Endothelial cell of umbilical vein (primary cell): ENCODE data around the gene RILPL2. TPM values are rescaled to one million over a fixed set of nuclear protein-coding genes. Genes with fewer than 3 reads are reported as not detected.

Experiments used
- BruUV-seq: library from RNA; stranded (reverse); fragments of 400-500 nt; replicated peaks from 2 replicates; lab custom pipeline; 2021; lab: Mats Ljungman, UMichigan
- CTCF ChIA-PET: fragments of 300-600, 350-600 bp; sonication (Branson Sonifier 250); formaldehyde crosslinking; loops from one replicate; lab custom pipeline; 2021; ENCODE audit warnings: antibody characterized with exemption, inconsistent platforms; lab: Charles Lee
- POLR2A ChIA-PET: fragments of 300-600, 350-600 bp; sonication (Branson Sonifier 250); formaldehyde crosslinking; loops from one replicate; lab custom pipeline; 2021; ENCODE audit warnings: antibody characterized with exemption, inconsistent platforms; lab: Charles Lee
- DNase-seq: peaks from one replicate; pipeline ENCODE4 v3.0.0-alpha.2; 2011; ENCODE audit warnings: low read depth, low spot score
- FAIRE-seq: peaks from 2 replicates; lab custom pipeline; 2011; peaks lifted over from hg19 to GRCh38; lab: Jason Lieb, UNC
- H2AFZ ChIP-seq: 2 replicates; pipeline ENCODE4 v1.6.0; 2012; ENCODE audit warnings: low read depth, low read length, control low read depth, inconsistent platforms
- H3K27ac ChIP-seq: 2 replicates; pipeline ENCODE4 v1.5.1; 2011; ENCODE audit warnings: low read depth, mild to moderate bottlenecking, control low read depth, low read length, moderate library complexity; ENCODE audit not compliant: insufficient read depth
- H3K27me3 ChIP-seq, 2 experiments: 2 replicates each; pipeline versions ENCODE4 v1.6.0 to v1.6.1; 2011; ENCODE audit warnings: low read length in 2 of 2, mixed read lengths in 1 of 2; ENCODE audit not compliant: control insufficient read depth in 2 of 2, insufficient read depth in 2 of 2
- H3K36me3 ChIP-seq, 2 experiments: 2 replicates in 1 of 2; 3 replicates in 1 of 2; pipeline ENCODE4 v1.5.1; 2011; ENCODE audit warnings: low read length in 2 of 2, mild to moderate bottlenecking in 1 of 2, moderate library complexity in 1 of 2; ENCODE audit not compliant: control insufficient read depth in 2 of 2, insufficient read depth in 2 of 2; ENCODE audit errors: extremely low read depth in 1 of 2
- H3K4me1 ChIP-seq: 3 replicates; pipeline ENCODE4 v1.5.1; 2011; ENCODE audit warnings: mild to moderate bottlenecking, low read length; ENCODE audit not compliant: control insufficient read depth, insufficient read depth; ENCODE audit errors: extremely low read depth
- H3K4me2 ChIP-seq: 2 replicates; pipeline ENCODE4 v1.6.1; 2011; ENCODE audit warnings: low read length, control low read depth, mixed read lengths; ENCODE audit not compliant: insufficient read depth
- H3K4me3 ChIP-seq, 3 experiments: fragments of 200-600 bp in 1 of 3; sonication (generic), shearing (Covaris generic) in 1 of 3; replicated peaks in 1 of 3; 2 replicates each; pipeline ENCODE4 v1.5.1; 2011 to 2016; ENCODE audit warnings: control low read depth in 3 of 3, low read length in 3 of 3, mild to moderate bottlenecking in 2 of 3, inconsistent platforms in 1 of 3, low read depth in 1 of 3, moderate library complexity in 1 of 3; ENCODE audit not compliant: insufficient read depth in 1 of 3
- H3K79me2 ChIP-seq: 2 replicates; pipeline ENCODE4 v1.6.0; 2012; ENCODE audit warnings: low read length, inconsistent platforms; ENCODE audit not compliant: control insufficient read depth, insufficient read depth
- H3K9ac ChIP-seq: replicated peaks from 2 replicates; pipeline ENCODE3; 2011; ENCODE audit warnings: low read length, control low read depth; ENCODE audit not compliant: insufficient read depth; ENCODE audit errors: extremely low read depth
- H3K9me1 ChIP-seq: replicated peaks from 3 replicates; pipeline ENCODE4 v1.6.0; 2011; ENCODE audit warnings: mild to moderate bottlenecking, low read length; ENCODE audit not compliant: control insufficient read depth, insufficient read depth; ENCODE audit errors: extremely low read depth
- H3K9me3 ChIP-seq: replicated peaks from 2 replicates; pipeline ENCODE4 v1.5.1; 2012; ENCODE audit warnings: low read length, inconsistent platforms; ENCODE audit not compliant: control insufficient read depth, insufficient read depth
- H4K20me1 ChIP-seq: replicated peaks from 2 replicates; pipeline ENCODE3; 2011; ENCODE audit warnings: mild to moderate bottlenecking, low read length; ENCODE audit not compliant: control insufficient read depth, insufficient read depth; ENCODE audit errors: extremely low read depth
- CTCF ChIP-seq, 2 donors: IDR thresholded peaks; 1 replicate in 1 of 2; 2 replicates in 1 of 2; pipeline ENCODE4 v1.5.1; 2011; ENCODE audit warnings: low read length in 2 of 2, mild to moderate bottlenecking in 2 of 2, moderate library complexity in 2 of 2, control low read depth in 1 of 2, inconsistent platforms in 1 of 2, low read depth in 1 of 2; ENCODE audit not compliant: insufficient read depth in 1 of 2; ENCODE audit errors: extremely low read depth in 1 of 2
- EZH2 ChIP-seq: IDR thresholded peaks from 2 replicates; pipeline ENCODE4 v1.6.1; 2012; ENCODE audit warnings: borderline replicate concordance, low read depth, mild to moderate bottlenecking, moderate library complexity, low read length, inconsistent platforms; ENCODE audit not compliant: severe bottlenecking
- FOS ChIP-seq: IDR thresholded peaks from 2 replicates; pipeline ENCODE4 v1.6.1; 2011; ENCODE audit warnings: mild to moderate bottlenecking, low read length, moderate library complexity, borderline replicate concordance; ENCODE audit not compliant: insufficient read depth
- GATA2 ChIP-seq: IDR thresholded peaks from 2 replicates; pipeline ENCODE4 v1.7.0; 2011; ENCODE audit warnings: low read depth, mild to moderate bottlenecking, moderate library complexity, mixed read lengths, low read length; ENCODE audit not compliant: insufficient read length, insufficient read depth
- JUN ChIP-seq: IDR thresholded peaks from 2 replicates; pipeline ENCODE4 v1.6.1; 2011; ENCODE audit warnings: borderline replicate concordance, low read depth; ENCODE audit not compliant: insufficient read length, insufficient read depth
- MAX ChIP-seq: IDR thresholded peaks from 2 replicates; pipeline ENCODE4 v1.6.1; 2011; ENCODE audit not compliant: insufficient read depth, insufficient read length
- MYC ChIP-seq: IDR thresholded peaks from one replicate; pipeline ENCODE4 v1.6.1; 2011; ENCODE audit warnings: mild to moderate bottlenecking, low read depth, low read length
- POLR2A ChIP-seq: IDR thresholded peaks from 2 replicates; pipeline ENCODE4 v1.6.1; 2012; ENCODE audit warnings: low read depth, mild to moderate bottlenecking, control low read depth, low read length
- POLR2AphosphoS5 ChIP-seq: IDR thresholded peaks from 2 replicates; pipeline ENCODE4 v1.6.1; 2012; ENCODE audit warnings: low read depth, mild to moderate bottlenecking, control low read depth, low read length, moderate library complexity; ENCODE audit not compliant: insufficient read depth
- dilution Hi-C: fragments of 300-500 bp; cut with MboI; formaldehyde crosslinking; loops from one replicate; pipeline ENCODE4 v1.15.0; 2019; ENCODE audit warnings: low sequenced_read_pairs; ENCODE audit not compliant: extremely low pct_ligation_motif_present
- intact Hi-C: fragments of 100-400 bp; cut with micrococcal nuclease; formaldehyde crosslinking; loops from one replicate; pipeline ENCODE4 v1.10.0; 2022
- polyA plus RNA-seq, 4 experiments: library from polyadenylated mRNA; depleted of rRNA in 3 of 4; stranded (reverse) in 3 of 4; unstranded in 1 of 4; fragments of >200 nt; gene quantifications; 2 replicates each; pipeline versions ENCODE4 v1.2.1 to v1.2.3, GENCODE V29; 2011 to 2012; ENCODE audit warnings: missing spikeins in 1 of 4
- total RNA-seq: library from RNA; stranded (reverse); gene quantifications from 2 replicates; pipeline ENCODE4 v1.2.3, GENCODE V29; 2021

RILPL2 gene
- total and polyA plus RNA-seq, 2 donors (not counting 3 experiments of a cell fraction or from before 2014, with no cell fraction given), result 3.3 to 4.6 TPM

GRCh38 chr12:123478762-123479161 lies 42.3 kb upstream of the RILPL2 start:
- H3K4me2 ChIP-seq, result peak overlapping the region; percentile 8
- intact Hi-C loops (loop anchor here (1.0 to 5.0 kb wide), 5 partner anchors 20 to 106 kb away; partner anchors contain the start of genes RILPL1, RILPL2, SNRNP35 and TMED2), dilution Hi-C loops (no loop called here)
- H3K4me1 ChIP-seq, result peaks cover 20% of the 10 kb centered on the region
- H3K27ac ChIP-seq, result peak overlapping the region; percentile 83
- POLR2A ChIA-PET, result no interaction called here
- no peaks in the 10 kb centered on the region for H3K27me3 ChIP-seq
- H3K9me1 ChIP-seq, result no peaks in the 10 kb centered on the region
- no peak overlapping the region for H3K4me3 ChIP-seq
- peaks cover 0 to 9% of the 10 kb centered on the region in 2 experiments for H3K36me3 ChIP-seq
- peak; percentile 94 for DNase-seq
- no peaks in the 10 kb centered on the region for H3K9me3 ChIP-seq
- BruUV-seq, result no TSS peak
- H4K20me1 ChIP-seq, result no peaks in the 10 kb centered on the region
- no peak overlapping the region for H2AFZ ChIP-seq
- TF ChIP-seq POLR2A (no peak), MYC (peak; percentile 70), JUN (peak; percentile 70), MAX (peak; percentile 57), CTCF (IDR thresholded peaks at IDR 0.05; ENCODE audit: extremely low read depth in 1 of 2, insufficient read depth in 1 of 2, low read depth in 1 of 2, low read length in 2 of 2) (no peak), POLR2AphosphoS5 (peak; percentile 92), GATA2 (peak; percentile 77), EZH2 (no peak), FOS (peak; percentile 86)
- H3K79me2 ChIP-seq, result no peaks in the 10 kb centered on the region
- peak; percentile 99 for FAIRE-seq
- CTCF ChIA-PET, result interaction anchor here (1.0 to 1.9 kb wide), 3 partner anchors 17 to 103 kb away, joined by 3 to 8 read pairs (median 3); no protein-coding TSS in a partner anchor
- H3K9ac ChIP-seq, result peak overlapping the region; percentile 26
